Iris pigment epithelial cell (primary cell): ENCODE measurements around the gene CDHR3.
A peak's percentile ranks its signal among the peaks of the same experiment; 100 is the strongest.

Experiments
- DNase-seq: peaks from one replicate; pipeline ENCODE4 v3.0.0-alpha.2; 2011; ENCODE audit warnings: low read depth

The CDHR3 gene

DNA sequence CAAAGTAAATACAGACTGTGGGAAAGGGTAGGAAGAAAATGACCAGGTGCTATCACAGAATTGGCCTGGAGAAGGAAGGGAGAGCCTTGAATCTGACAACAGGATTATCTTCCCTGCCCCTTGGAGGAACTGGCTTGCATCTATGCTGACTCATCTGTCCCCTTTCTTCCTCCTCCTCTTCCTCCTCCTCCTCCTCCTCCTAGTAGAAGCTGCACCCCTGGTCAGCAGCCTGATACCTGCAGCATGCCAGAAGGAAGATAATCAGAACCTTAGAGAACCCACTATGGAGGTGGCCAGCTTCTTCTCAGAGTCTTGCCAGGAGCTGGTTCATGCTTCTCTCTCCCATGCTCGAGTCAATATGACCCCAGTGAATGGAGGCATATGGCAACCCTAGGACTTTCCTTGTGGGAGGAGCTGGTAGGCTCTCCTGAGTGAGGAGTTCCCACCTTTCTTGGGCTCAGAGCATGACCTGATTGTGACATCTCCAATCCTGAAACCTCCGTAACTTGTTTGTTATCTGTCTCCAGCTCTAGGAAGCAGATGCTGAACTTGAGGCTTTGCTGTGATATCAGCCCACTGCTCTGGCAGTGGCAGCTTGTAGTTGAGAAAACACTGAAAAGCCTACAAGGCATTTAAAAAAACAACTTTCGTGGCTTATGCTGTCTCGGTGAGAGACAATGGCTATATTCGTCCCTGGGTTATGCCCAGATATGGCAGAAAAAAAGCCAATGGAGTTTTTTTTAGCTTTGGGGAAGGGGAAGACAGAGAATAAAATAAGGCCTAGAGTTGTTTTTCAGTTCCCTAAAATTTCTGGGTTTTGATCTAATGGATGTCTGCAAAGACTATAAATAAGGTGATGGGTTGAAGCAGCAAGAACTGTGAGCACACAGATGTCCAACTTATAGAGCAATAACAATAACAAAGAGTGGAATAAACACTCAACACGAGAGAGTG lies 60.6 kb downstream of the CDHR3 start:
- no peak for DNase-seq

DNA sequence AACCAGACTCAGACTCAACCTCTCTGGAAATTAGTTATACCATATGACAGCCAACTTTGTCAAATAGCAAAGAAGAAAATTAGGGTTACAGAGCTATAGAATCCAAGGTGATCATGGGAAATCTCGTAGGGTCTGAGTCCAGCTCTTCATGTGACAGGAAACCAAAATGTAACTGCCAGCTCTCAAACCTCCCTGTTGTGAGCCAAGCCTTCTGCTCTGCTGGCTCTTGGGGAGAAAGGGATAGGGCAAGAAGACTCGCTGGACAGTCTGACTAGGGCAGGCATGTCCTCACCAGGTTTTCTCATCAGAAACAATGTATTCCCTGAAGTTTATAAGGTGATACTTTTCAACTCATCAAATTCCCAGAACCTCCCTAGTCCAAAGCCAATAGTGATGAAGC lies 63.0 kb downstream of the CDHR3 start:
- DNase-seq, result no peak

DNA sequence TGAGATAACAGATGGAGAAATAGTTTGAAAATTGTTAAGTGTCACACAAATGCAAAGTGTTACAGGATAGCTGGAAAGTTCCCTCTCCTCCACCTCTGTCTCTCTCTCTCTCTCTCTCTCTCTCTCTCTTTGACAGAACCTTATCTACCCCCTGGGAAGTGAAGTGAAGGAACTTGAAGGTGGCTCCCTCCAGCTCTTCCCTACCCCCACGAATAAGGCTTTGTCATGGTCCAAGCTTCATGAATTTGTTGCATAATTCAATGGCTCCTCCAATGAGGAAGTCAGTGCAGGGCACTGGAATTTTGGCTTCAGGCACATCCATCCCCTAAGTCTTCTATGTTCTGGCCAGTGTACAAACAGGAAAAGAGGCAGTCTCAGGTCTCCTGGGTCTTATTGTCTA lies 66.4 kb downstream of the CDHR3 start:
- no peak for DNase-seq

DNA sequence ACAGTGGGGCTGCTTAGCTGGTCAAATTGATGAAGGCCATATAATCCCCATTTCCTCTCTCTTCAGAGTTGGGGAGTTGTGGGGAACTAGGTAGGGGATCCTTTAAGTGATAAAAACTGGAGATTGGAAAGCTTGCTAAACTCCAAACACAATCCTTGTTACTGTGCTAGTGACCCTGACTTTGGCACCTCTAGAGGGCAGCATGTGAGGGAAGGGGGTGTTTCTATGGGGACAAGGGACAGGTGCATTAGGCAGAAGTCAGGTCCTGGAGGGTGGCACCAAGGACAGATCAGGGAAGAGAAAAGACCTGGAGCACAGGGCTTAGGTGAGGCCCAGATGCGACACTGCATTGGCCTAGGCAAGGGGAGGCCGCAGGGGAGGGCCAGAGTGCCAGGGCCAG lies 66.9 kb downstream of the CDHR3 start:
- DNase-seq, result no peak

DNA sequence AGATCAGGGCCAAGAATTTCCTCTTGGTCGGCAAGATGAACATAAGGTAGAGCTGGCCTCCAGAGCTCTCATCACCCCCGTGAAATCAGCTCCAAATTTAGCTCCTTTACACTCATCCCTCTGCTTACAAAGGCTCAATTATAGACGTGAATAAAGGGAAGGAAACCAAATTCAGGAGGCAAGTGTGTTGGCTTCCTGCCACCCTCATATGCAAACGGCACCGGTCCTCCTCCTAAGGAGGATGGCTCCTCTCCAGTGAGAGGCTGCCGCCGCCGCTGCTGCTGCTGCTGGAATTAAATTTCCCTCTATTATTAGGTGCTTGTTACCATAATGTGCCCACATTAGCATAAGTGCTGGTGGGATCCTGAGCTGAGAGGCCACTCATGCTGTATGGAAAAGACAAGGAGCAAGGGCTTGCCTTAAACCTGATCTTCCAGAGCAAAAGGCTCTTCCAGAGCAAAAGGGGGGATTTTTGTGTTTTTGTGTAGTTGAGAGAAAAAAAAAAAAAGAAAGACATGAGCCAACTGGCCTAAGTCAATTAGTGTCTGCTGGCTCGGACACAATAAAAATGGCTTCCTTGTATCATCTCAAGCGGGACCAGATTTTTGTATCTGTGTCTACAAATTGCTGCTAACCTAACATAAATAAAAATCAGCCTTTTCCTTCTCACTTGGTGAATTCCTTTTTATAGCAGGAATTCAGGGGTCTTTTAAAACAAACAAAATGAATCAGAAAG lies 68.4 kb downstream of the CDHR3 start:
- DNase-seq, result no peak

DNA sequence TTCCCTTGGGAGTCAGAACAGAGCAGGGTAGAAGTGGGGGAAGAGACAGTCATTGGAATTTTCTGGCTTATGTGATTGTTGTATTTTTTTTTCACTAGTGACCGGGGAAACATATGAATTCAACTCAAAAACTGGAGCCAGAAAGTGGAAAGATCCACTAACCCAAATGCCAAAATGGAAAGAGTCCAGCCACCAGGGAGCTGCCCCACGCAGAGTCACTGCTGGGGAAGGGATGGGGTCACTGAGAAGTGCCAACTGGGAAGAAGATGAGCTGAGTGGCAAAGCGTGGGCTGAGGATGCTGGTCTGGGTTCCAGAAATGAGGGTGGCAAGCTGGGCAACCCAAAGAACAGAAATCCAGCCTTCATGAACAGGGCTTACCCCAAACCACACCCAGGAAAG lies 69.2 kb downstream of the CDHR3 start:
- DNase-seq, result no peak

DNA sequence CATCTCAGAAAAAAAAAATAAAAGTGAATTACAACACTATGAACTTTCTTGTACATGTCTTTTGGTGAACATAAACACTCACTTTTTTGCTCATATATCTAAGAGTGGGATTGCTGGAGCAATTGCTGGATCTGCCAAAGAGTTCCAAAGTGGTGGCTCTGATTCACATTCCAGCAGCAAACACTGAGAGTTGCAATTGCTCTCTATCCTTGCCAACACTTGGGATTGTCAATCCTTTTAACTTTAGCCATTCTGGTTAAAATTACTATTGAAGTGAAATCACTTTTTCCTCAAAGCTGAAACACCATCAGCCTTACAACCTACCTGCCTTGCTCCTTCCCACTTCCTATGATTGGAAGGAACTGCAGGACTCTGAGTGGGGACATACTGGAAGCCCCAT lies 70.7 kb downstream of the CDHR3 start:
- no peak for DNase-seq

DNA sequence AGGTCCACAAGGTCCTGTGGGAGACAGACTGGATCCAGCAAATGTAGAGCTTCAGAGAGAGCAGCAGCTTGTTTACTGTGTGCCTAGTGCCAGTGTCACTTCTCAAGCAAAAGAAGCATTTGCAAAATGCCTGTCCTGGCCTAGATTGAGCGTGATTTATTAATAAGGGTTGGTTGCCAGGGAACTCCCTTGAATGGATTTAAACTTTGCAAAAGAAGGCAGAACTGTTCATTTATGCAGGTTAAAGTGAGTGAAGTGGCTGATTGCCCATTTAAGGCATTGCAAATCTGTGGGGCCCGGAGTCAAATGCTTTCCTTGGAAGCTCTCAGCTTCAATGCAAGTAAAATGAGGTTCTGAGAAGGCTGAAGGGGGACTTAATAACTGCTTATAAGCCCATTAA lies 71.3 kb downstream of the CDHR3 start:
- no peak for DNase-seq

DNA sequence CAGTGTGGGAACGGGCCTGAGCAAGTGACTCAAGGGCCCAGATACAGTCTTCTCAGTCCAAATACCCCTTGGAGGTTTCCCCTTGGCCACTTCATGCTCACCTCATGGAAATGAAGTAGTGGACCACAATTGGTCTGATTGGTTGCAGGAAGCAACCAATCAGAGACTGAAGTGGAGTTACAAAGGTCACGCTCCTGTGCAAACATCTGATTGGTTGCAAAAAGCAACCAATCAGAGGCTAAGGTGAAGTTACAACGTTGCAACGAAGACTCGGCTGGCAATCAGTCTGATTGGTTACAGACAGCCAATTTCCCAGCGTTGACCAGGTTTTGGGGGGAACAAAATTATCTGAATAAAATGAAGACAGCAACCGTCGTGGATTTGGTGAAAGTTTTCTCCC lies 72.5 kb downstream of the CDHR3 start:
- DNase-seq, result no peak

DNA sequence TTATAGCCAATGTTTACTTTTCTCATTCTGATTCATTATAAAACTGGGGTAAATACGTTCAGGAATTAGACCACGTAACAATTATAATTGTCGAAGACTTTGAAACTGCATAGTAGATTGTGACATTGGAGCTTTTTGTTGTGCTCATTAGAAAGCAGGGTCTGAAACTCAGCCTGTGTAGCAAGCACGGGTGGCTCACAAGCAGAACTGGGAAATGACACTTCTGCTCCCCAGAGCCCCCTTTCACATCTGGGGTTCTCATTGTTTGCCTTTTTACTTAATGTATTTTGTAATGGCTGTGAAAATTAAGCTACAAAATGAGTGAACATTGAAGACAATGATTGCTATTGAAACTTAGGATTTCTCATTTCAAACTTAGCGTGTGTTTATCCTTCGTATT lies 72.9 kb downstream of the CDHR3 start:
- DNase-seq, result no peak

DNA sequence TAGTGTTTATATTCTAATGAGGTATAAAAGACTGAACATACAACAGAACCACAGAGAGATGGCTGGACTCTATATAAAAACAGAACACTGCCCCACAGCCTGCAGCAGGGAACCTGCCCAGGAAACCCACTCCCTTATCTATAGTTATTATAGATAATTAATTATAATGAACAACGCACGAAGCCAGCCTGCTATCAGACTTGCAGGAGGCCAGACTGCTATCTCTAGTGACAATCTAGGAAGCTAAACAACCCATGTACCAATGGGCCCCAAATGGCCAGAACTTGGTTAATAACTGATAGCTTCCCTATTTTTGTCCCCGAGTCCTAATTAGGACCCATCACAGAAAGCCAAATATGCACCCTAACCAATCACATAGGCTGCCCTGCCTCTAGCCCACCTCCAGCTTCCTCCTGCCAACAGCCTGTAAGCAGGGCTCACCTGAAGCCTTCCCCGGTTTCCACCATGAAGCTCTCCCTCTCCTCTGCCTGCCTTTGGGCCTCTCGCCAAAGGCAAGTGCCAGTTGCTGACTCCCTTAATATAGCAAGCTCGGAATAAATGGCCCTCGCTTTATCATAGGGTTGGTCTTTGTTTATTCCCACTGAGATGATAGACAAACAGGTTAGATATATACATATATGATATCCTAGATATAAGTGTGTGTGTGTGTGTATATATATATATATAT lies 74.6 kb downstream of the CDHR3 start:
- no peak for DNase-seq

DNA sequence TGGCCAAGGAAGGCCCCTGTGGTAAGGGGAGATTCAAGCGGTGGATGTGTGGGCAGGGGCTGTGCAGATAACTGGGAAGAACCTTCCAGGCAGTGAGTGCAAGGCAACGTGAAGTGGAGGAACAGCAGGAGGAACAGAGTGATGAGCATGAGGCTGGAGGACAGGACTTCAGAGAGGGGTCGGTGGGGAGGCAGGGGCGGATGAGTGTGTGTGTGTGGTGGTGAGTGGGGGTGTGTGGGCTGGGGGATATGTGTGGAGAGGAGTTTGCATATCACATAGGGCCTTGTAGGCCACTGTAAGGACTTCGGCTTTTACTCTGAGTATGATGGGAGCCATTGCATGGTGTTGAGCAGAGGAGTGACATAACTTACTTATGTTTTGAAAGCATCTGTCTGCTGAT lies 75.2 kb downstream of the CDHR3 start:
- DNase-seq, result no peak

DNA sequence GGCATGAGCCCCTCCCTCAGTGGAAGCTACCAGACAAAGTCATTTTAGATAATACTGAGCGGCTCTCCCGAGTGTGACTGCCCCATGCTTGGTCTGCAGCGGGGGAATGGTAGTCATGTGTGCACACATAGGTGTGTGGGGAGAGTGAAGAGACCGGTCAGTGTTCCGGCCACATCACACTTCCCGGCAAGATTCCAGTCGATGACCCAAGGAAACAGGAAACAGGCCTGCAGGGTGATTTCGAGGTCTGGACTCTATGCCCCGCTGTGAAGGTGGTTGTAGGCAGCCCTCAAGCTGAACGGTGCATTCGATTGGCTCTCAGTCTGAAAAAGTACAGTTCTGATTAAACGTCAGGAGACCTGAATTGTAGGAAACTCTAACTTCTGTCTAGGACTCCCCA lies 75.9 kb downstream of the CDHR3 start:
- DNase-seq, result no peak

DNA sequence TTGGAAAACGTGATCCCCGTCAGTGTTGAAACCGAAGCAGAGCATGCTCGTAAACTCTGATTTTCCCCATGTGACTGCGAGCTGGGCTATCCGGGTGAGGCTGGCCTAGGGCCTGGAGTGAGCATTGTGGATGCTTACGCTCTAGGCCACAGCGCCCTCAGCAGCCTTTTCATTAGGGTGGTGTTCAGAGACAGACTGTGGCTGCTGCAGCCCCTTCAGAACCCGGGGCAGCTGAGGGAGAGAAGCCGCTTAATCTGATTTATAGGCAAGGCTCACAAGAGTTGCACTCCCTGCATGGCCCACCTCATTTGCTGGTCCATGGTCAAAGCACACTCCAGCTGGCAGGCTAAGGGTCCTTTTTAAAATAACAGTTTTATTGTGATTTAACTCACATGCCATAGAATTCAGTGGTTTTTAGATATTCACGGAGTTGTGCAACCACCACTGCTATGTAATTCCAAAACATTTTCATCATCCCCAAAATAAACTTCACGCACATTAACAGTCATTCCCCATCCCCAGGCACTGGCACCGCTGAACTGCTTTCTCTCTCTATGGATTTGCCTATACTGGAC lies 76.5 kb downstream of the CDHR3 start:
- DNase-seq, result peak; percentile 61

DNA sequence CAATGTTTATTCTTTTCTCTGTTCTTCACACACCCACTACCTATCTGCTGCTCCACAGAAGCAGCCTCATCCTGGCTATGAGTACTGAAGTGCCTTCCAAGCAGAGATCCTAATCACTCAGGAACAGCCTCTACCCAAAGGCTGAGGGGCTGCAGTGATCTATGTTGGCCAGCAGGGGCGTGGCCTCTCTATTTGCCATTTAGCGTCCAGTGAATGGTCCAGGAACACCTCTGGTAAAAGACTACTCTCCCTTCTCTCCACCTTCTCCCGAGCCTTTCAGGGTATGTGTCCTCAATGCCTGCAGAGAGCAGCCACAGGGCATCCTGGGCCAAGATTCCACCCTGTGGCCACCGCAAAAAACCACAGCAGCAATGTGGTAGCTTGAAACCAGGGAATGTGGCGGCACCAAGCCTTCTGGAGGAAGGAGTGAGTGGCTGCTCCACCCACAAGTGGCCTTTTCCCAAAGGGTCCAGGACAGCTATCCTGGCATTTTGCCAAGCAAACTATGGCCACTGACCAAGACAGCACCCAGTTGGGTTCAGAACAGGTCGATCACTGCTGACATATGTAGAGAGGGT lies 78.2 kb downstream of the CDHR3 start:
- peak; percentile 31 for DNase-seq

DNA sequence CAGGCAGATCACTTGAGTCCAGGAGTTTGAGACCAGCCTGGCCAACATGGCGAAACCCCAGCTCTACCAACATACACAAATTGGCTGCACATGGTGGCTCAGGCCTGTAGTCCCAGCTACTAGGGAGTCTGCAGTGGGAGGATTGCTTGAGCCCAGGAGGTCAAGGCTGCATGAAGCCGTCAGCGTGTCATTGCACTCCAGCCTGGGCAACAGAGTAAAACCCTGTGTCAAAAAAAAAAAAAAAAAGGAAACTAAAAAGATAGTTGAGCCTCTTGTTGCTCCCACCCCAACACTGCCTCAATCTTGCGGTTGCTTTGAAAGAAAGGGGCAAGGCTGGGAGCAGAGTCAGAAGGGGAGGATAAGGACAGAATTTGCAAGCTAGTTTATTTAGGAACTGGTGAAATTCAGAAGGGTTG lies 79.1 kb downstream of the CDHR3 start:
- DNase-seq, result no peak

DNA sequence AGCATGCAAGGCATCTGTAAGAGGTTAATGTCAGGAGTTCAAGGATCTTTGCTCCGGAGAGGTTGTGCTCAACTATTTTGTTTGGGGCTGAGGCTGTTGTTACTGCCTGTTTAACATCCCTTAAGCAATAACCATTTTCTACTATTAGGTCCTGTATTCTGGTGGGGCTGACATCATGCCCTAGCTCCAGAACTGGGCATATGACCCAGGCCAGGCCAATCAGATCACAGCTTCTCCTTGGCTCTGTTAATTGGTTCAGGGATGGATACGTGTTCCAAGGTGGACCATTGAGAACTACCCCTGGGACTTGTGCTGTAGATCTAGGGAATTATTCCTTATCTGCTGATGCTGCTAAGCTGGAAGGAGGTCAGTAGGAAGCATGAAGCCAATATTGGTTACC lies 82.1 kb downstream of the CDHR3 start:
- DNase-seq, result peak; percentile 29

DNA sequence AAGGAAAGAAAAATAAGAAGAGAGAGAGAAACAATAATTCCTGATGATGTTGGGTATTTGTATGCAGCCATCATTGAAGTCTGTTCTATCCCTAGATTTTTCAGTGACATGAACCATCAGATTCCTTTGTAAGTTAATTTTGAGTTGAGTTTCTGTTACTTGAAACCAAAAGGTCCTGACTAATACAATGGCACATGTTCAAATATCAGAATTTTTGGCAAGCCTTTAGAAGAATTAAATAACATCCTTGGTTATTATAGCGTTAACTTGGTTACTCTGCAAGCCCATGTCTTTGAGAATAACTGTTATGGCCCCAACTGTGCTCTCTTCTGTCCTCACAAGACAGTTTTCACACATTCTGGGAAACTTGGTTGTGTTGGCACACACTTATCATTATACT lies 82.5 kb downstream of the CDHR3 start:
- DNase-seq, result peak; percentile 44

DNA sequence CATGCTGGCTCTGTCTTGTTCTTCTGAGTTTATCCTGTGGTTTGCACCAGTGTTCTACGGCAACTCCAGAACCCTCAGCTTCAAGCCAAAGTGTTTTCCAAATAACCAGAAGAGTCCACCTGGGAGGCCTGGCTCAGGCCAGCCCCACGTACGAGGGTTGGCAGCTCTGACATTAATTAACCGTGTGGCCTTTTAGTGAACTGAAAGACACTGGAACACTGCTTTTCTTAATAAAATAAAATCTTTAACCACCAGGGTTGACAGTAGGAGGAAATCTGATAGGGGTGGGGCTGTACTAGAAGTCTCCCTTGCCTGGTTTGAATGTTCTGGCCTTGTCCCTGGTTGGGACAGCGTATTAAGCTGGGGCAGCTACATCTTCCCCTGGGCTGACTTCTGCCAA lies 84.1 kb downstream of the CDHR3 start:
- DNase-seq, result no peak

DNA sequence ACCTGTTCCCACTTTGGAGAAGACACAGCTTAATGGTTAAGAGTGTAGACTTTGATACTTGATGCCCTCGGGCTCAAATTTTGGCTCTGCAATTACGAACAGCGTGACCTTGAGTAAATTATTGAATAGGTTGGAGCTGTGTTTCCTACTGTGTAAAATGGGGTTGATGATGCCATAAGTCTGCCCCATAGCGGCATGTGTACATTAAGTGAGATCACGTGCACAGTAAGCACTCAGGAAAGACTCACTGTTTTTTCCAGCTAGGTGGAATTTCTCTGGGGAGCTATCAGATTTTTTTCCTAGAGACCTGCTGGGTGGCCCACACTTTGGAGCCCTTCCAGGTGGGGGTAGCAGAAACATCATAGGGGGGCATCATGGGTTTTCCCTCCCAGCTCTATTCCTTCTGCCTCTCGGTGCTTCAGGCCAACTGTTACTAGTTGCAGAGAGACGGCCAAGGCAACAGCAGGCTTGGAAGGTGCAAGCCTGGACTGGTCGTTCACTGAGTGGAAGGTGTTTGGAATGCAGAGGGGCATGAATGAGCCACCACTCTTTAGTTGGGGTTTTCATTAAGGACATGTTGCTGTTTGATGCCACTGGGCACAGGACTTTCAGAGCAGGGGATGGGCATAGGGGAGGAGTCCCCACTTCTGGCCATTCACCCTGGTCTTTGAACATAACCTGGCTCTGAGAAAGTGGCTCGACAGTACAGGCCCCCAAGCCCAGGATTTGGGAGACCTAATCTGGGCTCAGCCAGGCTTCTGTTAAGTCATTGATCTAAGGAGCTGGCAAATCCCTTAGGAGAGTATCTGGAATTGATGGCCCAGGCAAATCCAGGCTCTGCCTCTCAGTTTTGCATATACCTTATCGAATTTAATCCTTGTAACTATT lies 85.0 kb downstream of the CDHR3 start:
- DNase-seq, result no peak

DNA sequence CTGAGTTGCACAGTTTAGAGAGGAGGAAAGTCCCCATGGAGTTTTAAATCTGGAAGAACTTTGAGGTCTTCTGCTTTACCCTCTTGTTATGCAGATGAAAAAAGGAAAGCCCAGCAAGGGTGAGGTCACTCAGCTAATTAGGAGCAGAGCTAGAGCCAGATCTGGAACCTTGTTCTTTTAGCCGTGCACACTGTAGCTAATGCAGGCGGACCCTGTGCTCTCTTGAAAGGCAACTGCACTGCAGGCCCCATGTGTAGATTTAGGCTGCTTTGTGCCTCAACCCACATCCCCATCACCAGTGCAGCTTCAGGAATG lies 85.6 kb downstream of the CDHR3 start:
- DNase-seq, result no peak
